ENCODE results near the gene CD84.
"Not testable (repeated sequence)": the region's sequence is repeated elsewhere in the genome, so short reads cannot be mapped to it uniquely, and the experiment has no call there.

CD84 gene

DNA sequence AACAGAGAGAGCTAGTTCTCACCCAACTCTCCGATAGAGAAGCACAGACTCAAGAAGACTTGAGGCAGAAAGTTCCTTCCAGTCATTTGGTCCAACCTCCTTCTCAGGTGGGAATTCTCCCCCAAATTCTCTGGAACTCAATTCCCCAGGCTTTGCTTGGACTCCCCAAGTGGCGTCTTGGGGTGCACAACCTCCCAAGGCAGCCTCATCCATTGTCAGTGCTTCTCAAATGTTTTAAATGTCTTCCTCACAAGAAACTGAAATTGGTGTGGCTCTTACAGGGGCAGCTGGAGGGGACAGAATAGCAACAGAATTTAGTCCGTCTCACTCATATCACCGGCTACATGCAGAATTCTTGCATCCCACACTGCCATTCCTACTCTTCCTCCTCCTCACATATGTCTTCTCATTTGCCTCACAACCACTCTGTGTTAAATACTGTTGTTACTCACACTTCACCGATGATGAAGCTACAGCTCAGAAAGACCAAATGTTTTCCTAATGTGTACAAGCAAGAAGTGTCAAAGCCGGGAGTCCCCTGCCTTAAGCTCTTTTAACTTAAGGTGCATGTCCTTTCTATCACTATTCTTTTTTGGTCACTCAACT, 33.4 kb upstream of the CD84 start:
- no peak for DNase-seq (ENCODE audit: low read depth)
- no peak overlapping the region for H3K4me3 ChIP-seq (ENCODE audit: low read depth, low read length)

DNA sequence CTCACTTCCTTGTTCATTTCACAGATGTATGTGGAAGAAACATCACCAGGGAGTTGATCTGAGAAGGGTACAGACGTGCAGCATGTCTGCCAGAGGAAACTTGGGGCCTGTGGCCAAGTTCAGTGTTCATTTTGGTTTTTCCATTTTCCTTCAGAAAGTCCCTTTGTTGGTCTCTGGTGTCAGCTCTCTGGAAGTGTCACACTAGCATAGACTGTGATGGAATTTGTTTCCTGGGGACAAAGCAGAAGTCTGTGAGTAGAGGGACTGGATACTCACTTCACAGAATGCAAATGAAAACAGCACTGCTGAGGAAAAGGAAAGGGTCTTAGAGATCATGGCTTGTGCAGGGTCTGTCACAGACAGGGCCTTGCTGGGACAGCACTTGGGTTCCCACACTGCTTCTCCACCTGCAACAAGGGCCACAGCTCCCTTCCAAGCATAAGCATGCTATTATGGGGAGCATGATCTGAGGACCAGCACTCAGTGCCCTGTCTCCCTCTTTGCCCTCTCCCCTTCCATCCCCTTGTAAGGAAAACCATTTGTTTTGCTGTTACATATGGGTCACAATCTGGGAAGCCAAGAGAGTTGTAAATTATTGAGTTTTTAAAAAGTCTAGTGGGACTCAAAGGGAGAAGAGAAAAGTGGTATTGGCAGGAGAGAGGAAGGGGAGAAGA, 31.4 kb upstream of the CD84 start:
- no peak overlapping the region for H3K4me3 ChIP-seq (ENCODE audit: low read depth, low read length)
- DNase-seq (ENCODE audit: low read depth): no peak

DNA sequence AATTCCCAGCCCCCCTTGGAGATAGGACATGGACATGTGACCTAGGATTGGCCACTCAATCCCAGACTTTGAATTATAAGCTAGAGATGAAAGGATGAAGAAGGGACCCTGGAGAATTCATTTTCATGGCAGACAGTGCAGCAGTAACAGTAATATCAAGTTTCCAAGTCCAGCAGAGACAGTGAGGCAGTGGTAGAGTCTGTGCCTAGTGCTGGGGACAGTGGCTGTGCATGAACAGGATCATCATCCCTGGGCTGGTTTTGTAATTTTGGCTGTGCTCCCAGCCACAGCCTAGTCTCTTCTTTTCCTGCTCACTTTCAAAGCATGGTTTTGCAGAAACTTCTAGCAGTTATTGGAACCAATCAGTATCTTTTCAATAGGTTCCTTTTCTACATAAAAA, 29.6 kb upstream of the CD84 start:
- DNase-seq (ENCODE audit: low read depth): no peak
- H3K4me3 ChIP-seq (ENCODE audit: low read depth, low read length): no peak overlapping the region

DNA sequence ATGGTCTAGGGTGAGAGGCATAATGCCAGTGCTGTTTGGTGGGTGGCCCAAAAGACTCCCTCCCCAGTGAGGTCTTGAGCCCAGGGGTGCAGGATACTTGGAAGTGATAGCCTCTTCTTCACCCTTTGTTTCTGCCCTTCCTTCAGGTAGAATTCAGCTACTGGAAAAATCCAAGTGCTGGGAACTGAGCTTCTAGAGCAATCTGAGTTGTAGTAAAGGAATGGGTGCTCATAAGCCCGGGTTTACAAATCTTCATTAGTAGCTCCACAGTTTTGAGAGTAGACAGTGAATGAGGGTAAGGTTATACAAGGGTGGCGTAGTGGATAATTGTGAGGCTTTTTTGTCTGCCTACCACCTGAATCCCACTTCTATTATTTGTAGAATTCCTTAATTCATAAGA, 29.2 kb upstream of the CD84 start:
- DNase-seq (ENCODE audit: low read depth): no peak
- H3K4me3 ChIP-seq (ENCODE audit: low read depth, low read length): no peak overlapping the region

DNA sequence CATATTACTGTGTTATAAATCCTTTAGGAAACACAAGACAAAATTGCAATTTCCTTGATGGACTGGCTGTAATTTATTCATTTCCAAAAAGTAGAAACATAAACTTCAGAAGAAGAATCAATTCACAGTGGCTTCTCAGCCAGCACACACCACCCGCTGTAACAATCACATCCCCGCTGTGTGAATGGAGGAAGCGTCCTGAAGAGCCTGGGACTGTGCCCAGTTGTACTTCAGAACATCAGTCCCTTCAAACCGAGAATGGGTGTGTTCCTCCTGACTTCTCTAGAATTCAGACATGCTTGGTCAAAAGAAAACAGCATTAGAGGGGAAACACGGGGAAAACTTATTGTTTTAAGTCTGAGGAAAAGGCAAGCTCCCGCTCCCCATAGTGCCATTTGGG, 28.8 kb upstream of the CD84 start:
- no peak overlapping the region for H3K4me3 ChIP-seq (ENCODE audit: low read depth, low read length)
- no peak for DNase-seq (ENCODE audit: low read depth)

DNA sequence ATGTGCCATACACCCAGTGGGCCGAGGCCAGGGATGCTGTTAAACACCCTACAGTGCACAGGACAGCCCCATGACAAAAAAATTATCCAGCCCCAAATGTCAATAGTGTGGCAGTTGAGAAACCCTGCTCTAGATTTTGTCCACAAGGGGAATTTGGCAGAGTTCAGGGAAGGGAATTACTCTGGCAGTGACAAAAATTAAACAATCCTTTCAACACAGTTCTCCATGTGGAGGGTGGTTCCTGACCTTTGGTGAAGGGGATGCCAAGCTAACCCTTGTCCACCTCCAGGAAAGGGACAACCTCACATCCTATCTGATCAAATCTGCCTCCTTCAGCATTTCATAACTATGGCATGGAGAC, 28.4 kb upstream of the CD84 start:
- H3K4me3 ChIP-seq (ENCODE audit: low read depth, low read length): no peak overlapping the region

DNA sequence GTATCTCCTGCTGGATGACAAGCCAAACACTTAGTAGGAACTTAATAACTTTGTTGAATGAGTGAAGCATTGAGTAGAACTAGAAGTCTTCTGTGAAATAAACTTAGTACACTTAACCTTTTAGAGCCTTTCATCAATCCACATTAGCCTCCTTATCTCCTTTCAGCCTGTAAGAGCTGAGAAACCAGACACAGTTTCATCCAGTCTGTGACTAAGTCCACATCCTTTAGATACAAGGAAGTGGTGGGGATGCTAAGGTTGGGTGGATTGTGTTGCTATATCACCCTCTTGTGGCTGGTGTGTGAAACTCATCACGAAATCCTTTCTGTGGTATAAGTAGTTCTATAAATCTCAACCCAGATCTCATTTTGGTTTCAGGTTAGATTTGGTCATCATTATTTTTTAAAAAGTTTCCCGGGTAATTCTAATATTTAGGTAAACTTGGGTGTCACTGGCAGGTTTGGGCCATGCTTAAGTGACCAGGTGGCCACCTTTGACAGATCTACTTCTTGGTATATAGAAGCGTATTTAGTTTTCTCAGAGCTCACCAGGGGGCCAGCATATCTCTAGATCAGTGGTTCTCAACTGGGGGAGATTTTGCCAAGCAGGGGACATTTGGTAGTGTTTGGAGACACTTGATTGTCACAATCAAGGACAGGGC, 27.8 kb upstream of the CD84 start:
- H3K4me3 ChIP-seq (ENCODE audit: low read depth, low read length): no peak overlapping the region
- peak; percentile 30 for DNase-seq (ENCODE audit: low read depth)

More for the DNA sequence above, 28.4 kb upstream of the CD84 start:
- DNase-seq (ENCODE audit: low read depth): no peak

DNA sequence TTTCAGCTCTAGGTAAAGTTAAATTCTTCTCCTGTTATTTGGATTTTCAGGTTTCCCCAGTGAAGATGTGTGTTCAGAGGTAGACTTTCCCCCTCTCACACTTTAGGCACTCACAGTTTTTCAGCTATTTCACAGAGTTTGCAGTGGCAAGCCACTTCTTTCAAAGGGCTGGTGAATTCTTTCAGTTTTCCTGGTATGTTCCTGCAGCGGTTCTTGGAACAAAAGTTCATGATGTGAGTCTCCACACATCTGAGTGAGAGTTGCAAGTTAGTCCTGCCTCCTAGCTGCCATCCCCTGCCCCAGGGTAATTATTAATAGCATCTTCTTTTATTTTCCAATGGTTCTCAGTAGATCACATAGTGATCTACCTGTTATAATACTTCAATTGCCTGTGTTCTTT, 27.3 kb upstream of the CD84 start:
- no peak for DNase-seq (ENCODE audit: low read depth)
- H3K4me3 ChIP-seq (ENCODE audit: low read depth, low read length): no peak overlapping the region

DNA sequence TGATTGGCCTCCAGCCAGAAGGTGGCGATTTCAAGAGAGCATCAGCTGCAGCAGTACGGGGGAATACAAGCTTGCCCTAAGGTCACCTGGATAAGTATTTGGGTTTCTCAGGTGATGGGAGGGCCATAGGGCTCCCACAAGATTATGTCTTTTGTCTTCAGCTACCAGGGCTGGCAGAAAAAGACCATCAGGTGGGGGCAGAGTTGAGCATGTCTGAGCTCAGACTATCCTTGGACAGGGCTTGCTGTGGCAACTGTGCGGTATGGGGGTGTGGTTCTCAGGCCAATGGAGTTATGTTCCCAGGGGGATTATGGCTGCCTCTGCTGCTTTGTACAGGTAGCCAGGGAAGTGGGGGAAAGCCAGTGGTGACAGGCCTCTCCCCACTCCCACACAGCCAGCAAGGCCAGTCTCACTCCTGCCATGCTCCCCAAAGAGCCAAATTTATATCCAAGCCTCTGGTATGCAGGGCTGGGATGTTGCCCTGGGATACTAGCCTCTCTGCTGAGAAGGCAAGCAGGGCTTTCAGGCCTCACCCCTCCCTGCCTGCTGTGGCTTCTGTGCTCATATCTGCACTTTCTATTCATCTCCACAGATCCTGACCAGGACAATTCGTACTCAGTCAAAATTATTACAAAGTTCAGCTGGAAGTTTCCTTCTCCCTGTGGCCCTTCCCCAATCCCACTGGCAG, 26.6 kb upstream of the CD84 start:
- no peak for DNase-seq (ENCODE audit: low read depth)
- H3K4me3 ChIP-seq (ENCODE audit: low read depth, low read length): no peak overlapping the region

DNA sequence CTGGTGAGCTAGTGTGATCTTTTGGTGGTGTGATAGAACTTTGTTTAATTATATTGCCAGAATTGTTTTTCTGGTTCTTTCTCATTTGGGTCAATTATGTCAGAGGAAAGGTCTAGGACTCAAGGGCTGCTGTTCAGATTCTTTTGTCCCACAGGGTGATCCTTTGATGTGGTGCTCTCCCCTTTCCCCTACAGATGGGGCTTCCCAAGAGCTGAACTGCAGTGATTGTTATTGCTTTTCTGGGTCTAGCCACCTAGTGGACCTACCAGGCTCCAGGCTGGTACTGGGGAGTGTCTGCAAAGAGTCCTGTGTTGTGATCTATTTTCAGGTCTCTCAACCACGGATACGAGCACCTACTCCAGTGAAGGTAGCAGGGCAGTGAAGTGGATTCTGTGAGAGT, 25.9 kb upstream of the CD84 start:
- H3K4me3 ChIP-seq (ENCODE audit: low read depth, low read length): no peak overlapping the region
- DNase-seq (ENCODE audit: low read depth): no peak

DNA sequence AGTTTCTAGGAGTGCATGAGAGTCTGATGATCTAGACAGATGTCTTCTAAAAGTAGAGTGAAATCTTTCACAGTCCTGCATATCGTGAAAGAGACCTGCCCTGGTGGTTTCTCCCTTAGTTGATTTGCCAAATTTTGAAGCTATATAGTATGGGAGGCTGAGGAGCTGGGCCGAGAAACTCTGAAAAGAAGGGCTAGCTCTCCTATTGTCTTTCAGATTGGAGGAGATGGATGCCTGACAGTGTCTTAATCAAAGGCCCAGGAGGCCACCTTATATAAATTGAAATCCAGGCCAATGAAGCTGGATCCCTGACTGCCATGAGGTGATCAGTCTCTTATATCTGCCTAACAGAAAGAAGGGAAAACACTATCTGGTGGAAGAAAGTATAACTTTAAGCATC, 18.4 kb upstream of the CD84 start:
- no peak overlapping the region for H3K4me3 ChIP-seq (ENCODE audit: low read depth, low read length)
- DNase-seq (ENCODE audit: low read depth): no peak

DNA sequence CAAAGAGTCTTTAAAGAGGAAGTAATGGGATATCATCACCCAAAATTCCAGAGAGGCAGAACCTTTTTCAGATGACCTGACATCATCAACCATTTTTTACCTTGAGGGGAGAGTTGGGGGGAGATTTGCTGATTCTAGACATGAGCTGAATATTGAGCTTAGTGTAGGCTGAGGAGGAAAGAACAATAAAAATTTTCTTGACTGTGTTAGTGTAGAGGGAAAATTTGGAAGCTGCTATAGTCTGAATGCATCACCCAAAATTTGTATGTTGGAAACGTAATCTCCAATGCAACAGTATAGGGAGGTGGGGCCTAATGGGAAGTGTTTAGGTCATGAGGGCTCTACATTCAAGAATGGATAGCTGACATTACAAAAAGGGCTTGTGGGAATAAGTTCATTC, 17.8 kb upstream of the CD84 start:
- DNase-seq (ENCODE audit: low read depth): no peak
- no peak overlapping the region for H3K4me3 ChIP-seq (ENCODE audit: low read depth, low read length)

DNA sequence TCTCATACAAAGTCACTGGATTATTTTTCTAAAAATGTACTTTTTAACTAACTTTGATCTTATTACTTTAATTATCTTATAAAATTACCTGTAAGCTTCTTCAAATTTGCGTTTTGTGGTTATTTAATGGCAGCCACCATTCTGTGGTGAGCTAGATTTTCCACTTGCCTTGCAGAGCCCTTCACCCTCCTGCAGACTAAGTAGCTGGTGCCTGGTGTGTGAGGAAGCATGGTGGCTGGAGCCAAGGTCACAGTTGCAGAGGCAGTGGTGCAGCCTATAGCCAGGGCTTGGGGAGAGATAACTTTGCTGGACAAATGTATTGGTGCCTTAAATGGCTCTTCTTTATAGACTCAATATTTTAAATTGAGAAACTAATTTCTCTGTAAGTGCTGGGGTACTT, 11.2 kb upstream of the CD84 start:
- no peak overlapping the region for H3K4me3 ChIP-seq (ENCODE audit: low read depth, low read length)
- DNase-seq (ENCODE audit: low read depth): no peak

DNA sequence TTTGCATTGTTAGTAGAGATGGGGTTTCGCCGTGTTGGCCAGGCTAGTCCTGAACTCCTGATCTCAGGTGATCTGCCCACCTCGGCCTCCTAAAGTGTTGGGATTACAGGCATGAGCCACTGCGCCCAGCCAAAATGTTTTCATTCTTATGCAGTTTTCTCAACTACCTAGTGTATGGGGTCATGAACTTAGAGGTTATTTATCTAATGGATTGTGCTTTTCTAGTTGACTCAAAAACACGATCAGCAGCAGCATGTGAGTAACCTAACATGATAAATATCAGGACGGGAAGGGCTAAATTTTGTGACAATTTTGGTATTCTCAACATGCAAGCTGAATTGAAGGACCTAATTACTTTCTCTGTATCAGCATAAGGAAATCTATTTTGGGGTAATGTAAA, 9.2 kb upstream of the CD84 start:
- no peak for DNase-seq (ENCODE audit: low read depth)

DNA sequence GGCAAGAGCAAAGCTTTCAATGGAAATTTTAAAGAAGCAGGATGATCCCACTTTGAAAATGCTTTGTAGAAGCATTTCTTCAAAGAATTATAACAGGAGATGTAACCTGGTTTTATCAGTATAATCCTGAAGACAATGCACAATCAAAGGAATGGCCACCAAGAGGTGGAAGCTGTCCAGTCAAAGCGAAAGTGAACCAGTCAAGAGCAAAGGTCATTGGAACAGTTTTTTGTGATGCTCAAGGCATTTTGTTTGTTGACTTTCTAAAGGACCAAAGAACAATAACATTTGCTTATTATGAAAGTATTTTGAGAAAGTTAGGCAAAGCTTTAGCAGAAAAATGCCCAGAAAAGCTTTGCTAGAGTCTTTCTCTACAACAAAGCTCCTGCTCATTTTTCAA, 5.5 kb upstream of the CD84 start:
- no peak overlapping the region for H3K4me3 ChIP-seq (ENCODE audit: low read depth, low read length)
- DNase-seq (ENCODE audit: low read depth): no peak

More for the DNA sequence above, 9.2 kb upstream of the CD84 start:
- no peak overlapping the region for H3K4me3 ChIP-seq (ENCODE audit: low read depth, low read length)

DNA sequence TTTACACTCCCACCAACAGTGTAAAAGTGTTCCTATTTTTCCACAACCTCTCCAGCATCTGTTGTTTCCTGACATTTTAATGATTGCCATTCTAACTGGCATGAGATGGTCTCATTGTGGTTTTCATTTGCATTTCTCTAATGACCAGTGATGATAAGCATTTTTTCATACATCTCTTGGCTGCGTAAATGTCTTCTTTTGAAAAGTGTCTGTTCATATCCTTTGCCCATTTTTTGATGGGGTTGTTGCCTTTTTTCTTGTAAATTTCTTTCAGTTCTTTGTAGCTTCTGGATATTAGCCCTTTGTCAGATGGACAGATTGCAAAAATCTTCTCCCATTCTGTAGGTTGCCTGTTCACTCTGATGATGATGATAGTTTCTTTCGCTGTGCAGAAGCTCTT, 3.7 kb upstream of the CD84 start:
- not testable (repeated sequence) for H3K4me3 ChIP-seq (ENCODE audit: low read depth, low read length); DNase-seq (ENCODE audit: low read depth)

DNA sequence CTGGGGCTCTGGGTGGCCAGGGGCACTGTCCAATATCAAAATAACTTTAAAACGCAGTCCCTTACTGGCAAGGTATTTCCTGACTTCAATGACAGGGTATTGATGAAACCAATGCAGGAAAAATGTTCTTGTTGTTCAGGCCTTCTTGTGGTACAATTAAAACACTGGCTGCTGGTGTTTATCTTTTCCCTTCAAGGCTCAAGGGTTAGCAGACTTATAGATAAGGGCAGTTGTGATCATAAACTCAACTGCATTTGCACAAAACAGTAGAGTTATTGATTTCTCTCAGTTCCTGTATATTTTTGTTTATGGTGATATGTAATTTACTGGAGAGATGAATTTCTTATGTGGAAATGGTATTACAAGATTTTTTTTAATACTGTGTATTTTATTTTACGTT, 2.7 kb upstream of the CD84 start:
- no peak overlapping the region for H3K4me3 ChIP-seq (ENCODE audit: low read depth, low read length)
- DNase-seq (ENCODE audit: low read depth): no peak

DNA sequence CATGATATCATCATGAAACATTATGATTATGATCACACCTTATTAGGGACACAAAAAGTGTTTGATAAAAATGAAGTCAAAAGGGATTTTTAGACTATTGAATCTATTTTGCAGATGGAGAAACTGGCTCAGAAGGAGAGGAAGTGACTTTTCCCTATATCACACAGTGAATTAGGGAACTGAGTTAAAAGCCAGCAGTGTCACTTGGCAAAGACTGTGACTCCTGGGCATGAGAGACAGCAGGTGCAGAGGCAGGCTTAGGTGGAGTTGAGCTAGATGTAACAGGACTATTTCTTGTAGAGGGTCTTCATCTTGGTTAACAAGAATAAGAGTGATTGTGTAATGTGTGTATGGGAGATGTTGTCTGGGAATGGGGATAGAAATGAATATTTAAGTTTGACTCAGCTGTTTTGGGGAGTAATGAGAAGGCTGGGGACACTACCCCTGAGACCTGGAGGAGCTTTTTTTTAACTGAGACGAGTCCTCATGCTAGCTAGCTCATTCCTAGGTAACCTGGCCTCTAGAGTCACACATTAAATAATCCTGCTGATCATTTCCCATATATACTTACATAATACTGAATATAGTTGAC, 1.0 kb upstream of the CD84 start:
- DNase-seq (ENCODE audit: low read depth): no peak
- no peak overlapping the region for H3K4me3 ChIP-seq (ENCODE audit: low read depth, low read length)

DNA sequence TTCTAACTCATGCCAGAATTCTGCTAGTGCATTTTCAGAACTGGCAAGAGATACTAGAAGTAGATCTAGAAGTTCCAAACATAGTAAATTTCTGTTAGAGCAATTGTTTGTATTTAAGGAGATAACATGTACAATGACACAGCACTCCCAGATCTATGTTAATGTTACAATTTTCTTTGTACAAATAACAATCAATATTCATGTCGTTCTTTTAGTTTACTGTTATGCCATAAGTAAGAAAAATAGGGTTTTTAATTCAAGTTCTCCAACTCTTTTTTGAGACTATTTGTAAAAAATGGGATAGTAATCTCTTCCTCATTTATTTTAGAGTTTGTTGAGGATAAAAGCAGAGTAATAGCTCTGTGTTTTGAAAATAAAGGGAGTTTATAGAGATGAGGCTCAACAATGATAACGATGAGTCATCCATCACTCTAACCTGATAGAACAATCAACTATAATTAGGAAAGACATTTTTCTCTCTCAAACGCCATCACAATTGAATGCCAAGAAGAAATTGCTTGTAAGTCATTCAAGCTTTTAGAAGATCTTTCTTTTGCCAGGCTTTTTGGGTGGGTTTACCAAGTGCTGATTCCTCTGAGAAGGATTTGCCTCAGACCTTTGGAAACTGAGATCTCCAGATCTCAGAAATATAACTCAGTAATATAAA, 638 bp downstream of the CD84 start:
- no peak overlapping the region for H3K4me3 ChIP-seq (ENCODE audit: low read depth, low read length)
- DNase-seq (ENCODE audit: low read depth): no peak

DNA sequence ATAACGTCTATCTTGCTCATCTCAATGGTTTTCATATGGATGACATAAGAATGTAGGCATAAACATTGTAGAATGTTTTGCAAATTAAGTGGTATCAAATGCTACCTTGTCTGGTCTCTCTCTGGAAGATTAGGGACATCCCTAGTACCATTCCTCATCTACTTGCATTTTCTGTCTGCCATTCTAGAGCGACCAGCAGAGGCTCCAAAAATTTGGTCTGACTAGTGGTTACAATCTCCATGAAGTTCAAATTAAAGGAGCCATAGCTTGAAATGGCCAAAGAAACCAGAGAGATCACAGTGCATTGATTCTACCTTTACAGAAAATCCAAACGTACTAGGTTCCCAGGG, 1.1 kb downstream of the CD84 start:
- no peak overlapping the region for H3K4me3 ChIP-seq (ENCODE audit: low read depth, low read length)
- no peak for DNase-seq (ENCODE audit: low read depth)
